Measurements from ENCODE around the gene EDARADD.
"Not testable (repeated sequence)": the region's sequence is repeated elsewhere in the genome, so short reads cannot be mapped to it uniquely, and the experiment has no call there.

The EDARADD gene

DNA sequence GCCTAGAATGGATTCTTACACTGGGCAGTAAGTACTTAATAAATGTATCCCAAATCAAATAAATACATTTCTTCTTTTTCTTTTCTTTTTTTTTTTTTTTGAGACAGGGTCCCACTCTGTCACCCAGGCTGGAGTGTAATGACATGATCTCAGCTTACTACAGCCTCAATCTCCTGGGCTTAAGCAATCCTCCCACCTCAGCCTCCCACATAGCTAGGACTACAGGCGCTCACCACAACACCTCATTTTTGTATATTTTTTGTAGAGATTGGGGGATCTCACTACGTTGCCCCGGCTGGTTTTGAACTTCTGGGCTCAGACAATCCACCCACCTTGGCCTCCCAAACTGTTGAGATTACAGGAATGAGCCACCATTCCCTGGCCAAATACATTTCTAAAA, 66.0 kb downstream of the EDARADD start:
- H3K27ac ChIP-seq = no peak overlapping the region
- TF ChIP-seq, protein P1, sequence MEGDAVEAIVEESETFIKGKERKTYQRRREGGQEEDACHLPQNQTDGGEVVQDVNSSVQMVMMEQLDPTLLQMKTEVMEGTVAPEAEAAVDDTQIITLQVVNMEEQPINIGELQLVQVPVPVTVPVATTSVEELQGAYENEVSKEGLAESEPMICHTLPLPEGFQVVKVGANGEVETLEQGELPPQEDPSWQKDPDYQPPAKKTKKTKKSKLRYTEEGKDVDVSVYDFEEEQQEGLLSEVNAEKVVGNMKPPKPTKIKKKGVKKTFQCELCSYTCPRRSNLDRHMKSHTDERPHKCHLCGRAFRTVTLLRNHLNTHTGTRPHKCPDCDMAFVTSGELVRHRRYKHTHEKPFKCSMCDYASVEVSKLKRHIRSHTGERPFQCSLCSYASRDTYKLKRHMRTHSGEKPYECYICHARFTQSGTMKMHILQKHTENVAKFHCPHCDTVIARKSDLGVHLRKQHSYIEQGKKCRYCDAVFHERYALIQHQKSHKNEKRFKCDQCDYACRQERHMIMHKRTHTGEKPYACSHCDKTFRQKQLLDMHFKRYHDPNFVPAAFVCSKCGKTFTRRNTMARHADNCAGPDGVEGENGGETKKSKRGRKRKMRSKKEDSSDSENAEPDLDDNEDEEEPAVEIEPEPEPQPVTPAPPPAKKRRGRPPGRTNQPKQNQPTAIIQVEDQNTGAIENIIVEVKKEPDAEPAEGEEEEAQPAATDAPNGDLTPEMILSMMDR (IDR thresholded peaks at IDR 0.05) = no peak
- TF ChIP-seq ZFX (IDR thresholded peaks at IDR 0.05; ENCODE audit: borderline replicate concordance) = no peak

DNA sequence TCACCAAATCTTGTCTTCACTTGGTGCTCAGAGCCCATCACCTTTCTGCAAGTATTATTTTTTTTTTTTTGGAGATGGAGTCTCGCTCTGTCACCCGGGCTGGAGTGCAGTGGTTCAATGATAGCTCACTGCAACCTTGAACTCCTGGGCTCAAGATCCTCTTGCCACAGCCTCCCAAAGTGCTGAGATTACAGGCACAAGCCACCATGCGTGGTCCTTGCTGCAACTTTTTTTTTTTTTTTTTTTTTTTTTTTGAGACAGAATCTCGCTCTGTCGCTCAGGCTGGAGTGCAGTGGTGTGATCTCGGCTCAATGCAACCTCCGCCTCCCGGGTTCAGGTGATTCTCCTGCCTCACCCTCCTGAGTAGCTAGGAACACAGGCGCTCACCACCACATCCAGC, 70.1 kb downstream of the EDARADD start:
- H3K27ac ChIP-seq = not testable (repeated sequence)

DNA sequence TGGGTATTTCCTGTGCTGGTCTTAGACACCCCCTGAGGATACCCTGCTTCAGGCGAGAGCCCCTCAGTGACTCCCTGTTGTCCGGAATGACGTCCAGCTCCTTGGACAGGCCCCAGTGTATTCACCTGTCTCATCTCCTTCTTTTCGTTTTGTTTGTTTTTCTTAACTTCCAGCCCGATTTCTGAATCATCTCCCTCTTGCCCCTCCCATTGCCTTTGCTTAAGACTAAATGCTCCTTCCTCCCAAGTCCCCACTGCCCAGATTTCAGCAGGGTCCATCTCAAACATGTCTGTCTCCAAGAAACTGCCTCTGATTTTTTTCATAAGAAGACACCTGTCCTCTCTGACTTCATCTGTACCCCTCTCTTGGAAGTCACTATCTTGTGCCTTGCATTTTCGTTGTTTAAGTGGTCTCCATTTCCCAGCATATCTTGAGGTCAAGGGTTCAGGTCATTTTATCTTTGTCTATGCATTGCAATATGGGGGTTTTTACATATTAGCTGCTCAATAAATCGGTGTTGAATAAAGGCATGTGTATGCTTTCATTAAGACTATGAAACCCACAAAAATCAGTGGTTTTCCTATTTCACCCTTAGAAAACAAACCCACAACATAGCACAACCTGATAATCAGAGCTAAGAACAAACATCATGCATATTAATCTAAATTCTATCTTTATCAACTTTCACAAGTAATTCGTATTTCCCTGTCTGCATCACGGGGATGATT, 71.3 kb downstream of the EDARADD start:
- TF ChIP-seq ZFX (IDR thresholded peaks at IDR 0.05; ENCODE audit: borderline replicate concordance) = no peak
- TF ChIP-seq, protein P1 (IDR thresholded peaks at IDR 0.05) = no peak
- no peak overlapping the region for H3K27ac ChIP-seq

DNA sequence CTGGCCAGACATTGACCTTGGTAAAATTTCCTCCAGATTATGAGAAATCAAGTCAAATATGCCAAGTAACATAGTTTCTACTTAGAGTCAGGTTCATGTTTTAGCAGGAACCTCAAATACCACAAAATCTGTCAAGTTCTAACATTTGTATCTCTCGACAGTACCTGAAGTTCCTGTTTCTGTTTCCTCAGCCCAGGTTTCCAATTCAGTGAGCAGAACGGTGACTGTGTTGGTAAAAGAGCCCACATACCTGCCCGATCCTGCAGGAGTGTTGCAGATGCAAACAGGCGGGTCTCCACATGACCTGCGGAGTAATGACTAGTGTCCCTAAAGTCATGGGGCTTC, 71.8 kb downstream of the EDARADD start:
- no peak for TF ChIP-seq ZFX (IDR thresholded peaks at IDR 0.05; ENCODE audit: borderline replicate concordance)
- TF ChIP-seq, protein P1 (IDR thresholded peaks at IDR 0.05) = no peak
- H3K27ac ChIP-seq = no peak overlapping the region

DNA sequence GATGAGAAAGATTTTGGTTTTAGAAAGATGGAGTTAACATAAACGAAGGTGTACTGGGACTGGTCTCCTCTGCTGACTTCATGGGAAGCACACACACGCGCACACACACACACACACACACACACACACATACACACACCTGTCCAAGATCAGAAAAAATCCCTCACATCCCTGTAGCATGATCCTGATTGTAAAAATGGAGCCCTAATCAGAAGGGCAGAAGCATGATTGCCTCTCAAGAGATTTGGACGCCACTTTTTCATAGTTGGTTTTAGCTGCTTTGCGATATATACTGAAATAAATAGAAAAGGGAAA, 73.2 kb downstream of the EDARADD start:
- TF ChIP-seq, protein P1 (IDR thresholded peaks at IDR 0.05) = no peak
- TF ChIP-seq ZFX (IDR thresholded peaks at IDR 0.05; ENCODE audit: borderline replicate concordance) = no peak
- no peak overlapping the region for H3K27ac ChIP-seq

DNA sequence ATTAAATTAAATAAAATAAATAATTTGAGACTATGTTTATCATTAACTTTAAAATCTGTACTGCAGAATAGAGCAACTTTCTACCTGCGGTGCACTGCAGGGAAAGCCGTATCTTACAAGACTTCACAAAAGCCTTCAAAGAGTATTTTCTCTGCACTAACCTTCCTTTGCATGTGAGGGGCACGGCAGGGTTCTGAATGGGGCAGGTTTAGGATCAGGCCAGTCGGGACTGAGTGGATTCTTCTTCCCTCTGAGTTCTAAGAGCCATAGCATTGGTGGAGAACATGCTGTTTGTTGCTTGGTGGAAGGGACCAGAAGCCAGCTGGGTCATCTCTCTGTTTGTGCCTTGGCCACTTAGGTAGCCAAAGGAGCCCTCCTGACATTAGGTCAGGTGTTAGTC, 74.5 kb downstream of the EDARADD start:
- TF ChIP-seq ZFX (IDR thresholded peaks at IDR 0.05; ENCODE audit: borderline replicate concordance) = no peak
- TF ChIP-seq, protein P1 (IDR thresholded peaks at IDR 0.05) = no peak
- H3K27ac ChIP-seq = no peak overlapping the region

DNA sequence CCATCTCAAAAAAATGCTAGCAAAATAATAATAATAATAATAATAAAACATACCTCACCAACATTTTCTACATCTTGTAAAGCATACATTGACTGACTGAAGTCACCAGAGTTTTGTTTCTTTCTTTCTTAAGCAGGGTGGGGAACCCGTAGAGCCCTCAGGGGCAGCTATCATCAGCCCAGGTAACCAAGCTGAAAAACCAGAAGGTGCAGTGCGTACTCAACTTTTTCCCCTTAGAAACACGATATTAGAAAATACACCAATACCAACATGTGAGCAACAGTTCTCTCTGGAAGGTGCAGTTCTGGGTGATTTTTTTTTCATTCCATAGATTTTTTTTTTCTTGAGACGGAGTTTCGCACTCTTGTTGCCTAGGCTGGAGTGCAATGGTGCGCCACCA, 75.4 kb downstream of the EDARADD start:
- TF ChIP-seq, protein P1 (IDR thresholded peaks at IDR 0.05) = no peak
- no peak for TF ChIP-seq ZFX (IDR thresholded peaks at IDR 0.05; ENCODE audit: borderline replicate concordance)
- no peak overlapping the region for H3K27ac ChIP-seq

DNA sequence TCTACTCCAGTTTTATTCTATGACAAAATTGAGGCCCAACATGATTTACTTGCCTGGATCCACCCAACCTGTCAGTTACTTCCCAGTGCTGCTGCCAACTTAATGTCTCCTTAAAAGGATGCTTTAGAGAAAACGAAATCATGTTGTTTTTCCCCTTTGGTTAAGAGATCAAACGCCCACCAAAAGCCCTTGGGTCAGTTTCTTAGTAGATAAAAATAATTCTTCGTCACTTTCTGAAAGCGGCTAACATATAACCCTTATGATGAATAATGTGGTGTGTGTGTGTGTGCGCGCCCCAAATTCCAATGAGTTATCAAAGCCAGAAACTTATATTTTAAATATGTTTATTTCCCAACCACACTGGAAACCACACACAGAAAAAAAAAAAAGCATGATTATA, 77.0 kb downstream of the EDARADD start:
- no peak overlapping the region for H3K27ac ChIP-seq

More for the DNA sequence above, 77.0 kb downstream of the EDARADD start:
- TF ChIP-seq, protein P1 (IDR thresholded peaks at IDR 0.05) = no peak
- TF ChIP-seq ZFX (IDR thresholded peaks at IDR 0.05; ENCODE audit: borderline replicate concordance) = no peak
